MG63 (cell line): ENCODE data around the gene GALNTL6. TPM values are rescaled to one million over a fixed set of nuclear protein-coding genes. Genes with fewer than 3 reads are reported as not detected.

Experiments
- DNase-seq: peaks from one replicate; pipeline ENCODE4 v3.0.0-alpha.2; 2020
- H3K27me3 ChIP-seq: fragments of 250-450 bp; sonication (Bioruptor Pico); 2 replicates; pipeline ENCODE4 v1.5.1; 2020; ENCODE audit warnings: mild to moderate bottlenecking, moderate library complexity
- H3K36me3 ChIP-seq: fragments of 250-450 bp; sonication (Bioruptor Pico); 2 replicates; pipeline ENCODE4 v1.5.1; 2020; ENCODE audit warnings: mild to moderate bottlenecking, moderate library complexity
- H3K4me3 ChIP-seq: fragments of 250-450 bp; sonication (Bioruptor Pico); 2 replicates; pipeline ENCODE4 v1.5.1; 2020; ENCODE audit warnings: mild to moderate bottlenecking, moderate library complexity
- H3K9me3 ChIP-seq: fragments of 250-450 bp; sonication (Bioruptor Pico); 2 replicates; pipeline ENCODE4 v1.5.1; 2020; ENCODE audit warnings: mild to moderate bottlenecking, moderate library complexity
- total RNA-seq: library from RNA; depleted of rRNA; stranded (reverse); fragments of >200 nt; shearing (Covaris generic); gene quantifications from 2 replicates; pipeline ENCODE4 v1.2.3, GENCODE V29; 2014; ENCODE audit warnings: low replicate concordance

GALNTL6 gene
- total RNA-seq, 1 experiment from 2014 or later: not detected

GRCh38 chr4:171849686-171850222, 36.5 kb downstream of the GALNTL6 start:
- no peak overlapping the region for H3K4me3 ChIP-seq

GRCh38 chr4:171851295-171851694, 38.1 kb downstream of the GALNTL6 start:
- no peaks in the 10 kb centered on the region for H3K27me3 ChIP-seq
- no peak for DNase-seq
- H3K9me3 ChIP-seq: no peaks in the 10 kb centered on the region
- H3K4me3 ChIP-seq: no peak overlapping the region
- H3K36me3 ChIP-seq: no peaks in the 10 kb centered on the region

More at GRCh38 chr4:171849686-171850222, 36.5 kb downstream of the GALNTL6 start:
- H3K36me3 ChIP-seq: no peaks in the 10 kb centered on the region
- H3K9me3 ChIP-seq: no peaks in the 10 kb centered on the region
- no peaks in the 10 kb centered on the region for H3K27me3 ChIP-seq
- no peak for DNase-seq

- Histone ChIP-seq H3K9me3 (no peaks in the 10 kb centered on the region), H3K4me3 (no peak overlapping the region), H3K27me3 (no peaks in the 10 kb centered on the region), H3K36me3 (no peaks in the 10 kb centered on the region)
- DNase-seq: no peak
Observed at GRCh38 chr4:171857302-171858012, 44.3 kb downstream of the GALNTL6 start.

- no peaks in the 10 kb centered on the region for H3K9me3 ChIP-seq
- no peaks in the 10 kb centered on the region for H3K36me3 ChIP-seq
- no peak overlapping the region for H3K4me3 ChIP-seq
- DNase-seq: no peak
- no peaks in the 10 kb centered on the region for H3K27me3 ChIP-seq
Observed at GRCh38 chr4:171875291-171875690, 62.1 kb downstream of the GALNTL6 start.

- no peaks in the 10 kb centered on the region for H3K36me3 ChIP-seq
- DNase-seq: no peak
- H3K4me3 ChIP-seq: no peak overlapping the region
- no peaks in the 10 kb centered on the region for H3K9me3 ChIP-seq
- H3K27me3 ChIP-seq: no peaks in the 10 kb centered on the region
Observed at GRCh38 chr4:171876636-171877035, 63.4 kb downstream of the GALNTL6 start.

GRCh38 chr4:171880136-171880535, 66.9 kb downstream of the GALNTL6 start:
- DNase-seq: no peak
- H3K27me3 ChIP-seq: no peaks in the 10 kb centered on the region
- no peak overlapping the region for H3K4me3 ChIP-seq
- no peaks in the 10 kb centered on the region for H3K9me3 ChIP-seq
- no peaks in the 10 kb centered on the region for H3K36me3 ChIP-seq

- DNase-seq: no peak
- Histone ChIP-seq H3K4me3 (no peak overlapping the region), H3K36me3 (no peaks in the 10 kb centered on the region), H3K9me3 (no peaks in the 10 kb centered on the region), H3K27me3 (no peaks in the 10 kb centered on the region)
Observed at GRCh38 chr4:171889681-171890080, 76.5 kb downstream of the GALNTL6 start.

- H3K9me3 ChIP-seq: no peaks in the 10 kb centered on the region
- no peak overlapping the region for H3K4me3 ChIP-seq
- no peak for DNase-seq
- H3K36me3 ChIP-seq: no peaks in the 10 kb centered on the region
- H3K27me3 ChIP-seq: no peaks in the 10 kb centered on the region
Observed at GRCh38 chr4:171891038-171891437, 77.8 kb downstream of the GALNTL6 start.

GRCh38 chr4:171896426-171896825, 83.2 kb downstream of the GALNTL6 start:
- H3K9me3 ChIP-seq: no peaks in the 10 kb centered on the region
- DNase-seq: no peak
- H3K27me3 ChIP-seq: no peaks in the 10 kb centered on the region
- H3K4me3 ChIP-seq: no peak overlapping the region
- H3K36me3 ChIP-seq: no peaks in the 10 kb centered on the region

- Histone ChIP-seq H3K36me3 (no peaks in the 10 kb centered on the region), H3K27me3 (no peaks in the 10 kb centered on the region), H3K4me3 (no peak overlapping the region), H3K9me3 (no peaks in the 10 kb centered on the region)
- no peak for DNase-seq
Observed at GRCh38 chr4:171919314-171919713, 106.1 kb downstream of the GALNTL6 start.

- Histone ChIP-seq H3K36me3 (no peaks in the 10 kb centered on the region), H3K4me3 (no peak overlapping the region), H3K9me3 (no peaks in the 10 kb centered on the region), H3K27me3 (no peaks in the 10 kb centered on the region)
- DNase-seq: no peak
Observed at GRCh38 chr4:171920901-171921300, 107.7 kb downstream of the GALNTL6 start.

GRCh38 chr4:171924746-171925376, 111.7 kb downstream of the GALNTL6 start:
- no peak overlapping the region for H3K4me3 ChIP-seq
- H3K27me3 ChIP-seq: no peaks in the 10 kb centered on the region
- no peaks in the 10 kb centered on the region for H3K9me3 ChIP-seq
- H3K36me3 ChIP-seq: no peaks in the 10 kb centered on the region
- no peak for DNase-seq

- Histone ChIP-seq H3K4me3 (no peak overlapping the region), H3K27me3 (no peaks in the 10 kb centered on the region), H3K36me3 (no peaks in the 10 kb centered on the region), H3K9me3 (no peaks in the 10 kb centered on the region)
- DNase-seq: no peak
Observed at GRCh38 chr4:171928336-171928735, 115.1 kb downstream of the GALNTL6 start.

GRCh38 chr4:171929477-171929876, 116.3 kb downstream of the GALNTL6 start:
- no peaks in the 10 kb centered on the region for H3K9me3 ChIP-seq
- H3K36me3 ChIP-seq: no peaks in the 10 kb centered on the region
- no peak for DNase-seq
- H3K4me3 ChIP-seq: no peak overlapping the region
- H3K27me3 ChIP-seq: no peaks in the 10 kb centered on the region

- Histone ChIP-seq H3K36me3 (no peaks in the 10 kb centered on the region), H3K27me3 (no peaks in the 10 kb centered on the region), H3K4me3 (no peak overlapping the region), H3K9me3 (no peaks in the 10 kb centered on the region)
- no peak for DNase-seq
Observed at GRCh38 chr4:171929907-171930306, 116.7 kb downstream of the GALNTL6 start.

- no peaks in the 10 kb centered on the region for H3K27me3 ChIP-seq
- H3K36me3 ChIP-seq: no peaks in the 10 kb centered on the region
- no peak overlapping the region for H3K4me3 ChIP-seq
- DNase-seq: no peak
- no peaks in the 10 kb centered on the region for H3K9me3 ChIP-seq
Observed at GRCh38 chr4:171932238-171932637, 119.0 kb downstream of the GALNTL6 start.

- no peaks in the 10 kb centered on the region for H3K36me3 ChIP-seq
- H3K4me3 ChIP-seq: no peak overlapping the region
- H3K27me3 ChIP-seq: no peaks in the 10 kb centered on the region
- DNase-seq: no peak
- no peaks in the 10 kb centered on the region for H3K9me3 ChIP-seq
Observed at GRCh38 chr4:171940656-171941055, 127.5 kb downstream of the GALNTL6 start.

GRCh38 chr4:171947400-171947799, 134.2 kb downstream of the GALNTL6 start:
- H3K36me3 ChIP-seq: no peaks in the 10 kb centered on the region
- H3K4me3 ChIP-seq: no peak overlapping the region
- no peak for DNase-seq
- H3K9me3 ChIP-seq: no peaks in the 10 kb centered on the region
- no peaks in the 10 kb centered on the region for H3K27me3 ChIP-seq
